ENCODE measurements around the gene DNPEP. TPM values are rescaled to one million over a fixed set of nuclear protein-coding genes. Genes with fewer than 3 reads are reported as not detected.

DNPEP gene
- total RNA-seq, 3 donors from 2014 or later (not counting 1 experiment from before 2014, with no cell fraction given) = 97.8 to 112 (median 103) TPM

- H3K9me3 Mint-ChIP-seq = no peaks in the 10 kb centered on the region
- peaks cover 18% of the 10 kb centered on the region for H3K4me1 ChIP-seq (ENCODE audit: control insufficient read depth, insufficient read depth, low read length)
- no peak for TF ChIP-seq CTCF (IDR thresholded peaks at IDR 0.05)
- WGBS (ENCODE audit: insufficient coverage) = 96% methylated on average over 2 of the region's 2 CpGs
- no peak for DNase-seq
- H3K27me3 Mint-ChIP-seq (ENCODE audit: low read depth in 2 of 2) = no peaks in the 10 kb centered on the region
- peak overlapping the region; percentile 51 for H3K4me3 Mint-ChIP-seq
- H3K4me3 ChIP-seq (ENCODE audit: low read length) = no peak overlapping the region
- H3K27ac ChIP-seq (ENCODE audit: low read length) = no peak overlapping the region
- H3K27ac Mint-ChIP-seq = no peak overlapping the region
- H3K9me3 ChIP-seq (ENCODE audit: control insufficient read depth, insufficient read depth, low read length) = no peaks in the 10 kb centered on the region
- intact Hi-C loops (cut with micrococcal nuclease) = loop anchor here (5.0 to 10.0 kb wide), 3 partner anchors 210 to 818 kb away; partner anchors contain the start of genes BCS1L, CNOT9, CNPPD1 and RETREG2
- ATAC-seq = no peak
- peaks cover 6% of the 10 kb centered on the region for H3K36me3 Mint-ChIP-seq
- peaks cover 52% of the 10 kb centered on the region for H3K36me3 ChIP-seq (ENCODE audit: control insufficient read depth, insufficient read depth, low read length)
- no peaks in the 10 kb centered on the region for H3K27me3 ChIP-seq (ENCODE audit: control insufficient read depth, insufficient read depth, low read length)
- H3K4me1 Mint-ChIP-seq = peaks cover 4 to 24% of the 10 kb centered on the region in 2 donors
These were observed 2.9 kb downstream of the DNPEP start for GRCh38 chr2:219384859-219385258.

- Mint-ChIP-seq H3K9me3 (no peaks in the 10 kb centered on the region), H3K4me1 (peaks cover 4 to 24% of the 10 kb centered on the region in 2 donors), H3K4me3 (no peak overlapping the region), H3K27ac (peak overlapping the region in 1 of 2 donors; percentile 58), H3K27me3 (ENCODE audit: low read depth in 2 of 2) (no peaks in the 10 kb centered on the region), H3K36me3 (peaks cover 6% of the 10 kb centered on the region)
- no peaks in the 10 kb centered on the region for H3K9me3 ChIP-seq (ENCODE audit: control insufficient read depth, insufficient read depth, low read length)
- no peak overlapping the region for H3K4me3 ChIP-seq (ENCODE audit: low read length)
- H3K27ac ChIP-seq (ENCODE audit: low read length) = no peak overlapping the region
- no peak for TF ChIP-seq CTCF (IDR thresholded peaks at IDR 0.05)
- peaks cover 52% of the 10 kb centered on the region for H3K36me3 ChIP-seq (ENCODE audit: control insufficient read depth, insufficient read depth, low read length)
- DNase-seq (no peak), ATAC-seq (no peak)
- peaks cover 18% of the 10 kb centered on the region for H3K4me1 ChIP-seq (ENCODE audit: control insufficient read depth, insufficient read depth, low read length)
- H3K27me3 ChIP-seq (ENCODE audit: control insufficient read depth, insufficient read depth, low read length) = no peaks in the 10 kb centered on the region
- intact Hi-C loops (cut with micrococcal nuclease) = loop anchor here (10.0 kb wide), 1 partner anchor 209 kb away; the partner anchor contains the start of genes CNPPD1, RETREG2 and SLC23A3
- 91% methylated on average over 15 of the region's 15 CpGs for WGBS (ENCODE audit: insufficient coverage)
These were observed 3.5 kb downstream of the DNPEP start for GRCh38 chr2:219384083-219384713.

- Mint-ChIP-seq H3K36me3 (peaks cover 6% of the 10 kb centered on the region), H3K27me3 (ENCODE audit: low read depth in 2 of 2) (no peaks in the 10 kb centered on the region), H3K27ac (no peak overlapping the region), H3K4me3 (no peak overlapping the region), H3K4me1 (peaks cover 4 to 8% of the 10 kb centered on the region in 2 donors), H3K9me3 (no peaks in the 10 kb centered on the region)
- peaks cover 57% of the 10 kb centered on the region for H3K36me3 ChIP-seq (ENCODE audit: control insufficient read depth, insufficient read depth, low read length)
- H3K9me3 ChIP-seq (ENCODE audit: control insufficient read depth, insufficient read depth, low read length) = no peaks in the 10 kb centered on the region
- intact Hi-C loops (cut with micrococcal nuclease) = loop anchor here (10.0 kb wide), 1 partner anchor 207 kb away; the partner anchor contains the start of genes CNPPD1, RETREG2 and SLC23A3
- TF ChIP-seq CTCF (IDR thresholded peaks at IDR 0.05) = no peak
- DNase-seq = no peak
- 98% methylated on average over 9 of the region's 9 CpGs for WGBS (ENCODE audit: insufficient coverage)
- ATAC-seq = no peak
- H3K27me3 ChIP-seq (ENCODE audit: control insufficient read depth, insufficient read depth, low read length) = no peaks in the 10 kb centered on the region
- peaks cover 4% of the 10 kb centered on the region for H3K4me1 ChIP-seq (ENCODE audit: control insufficient read depth, insufficient read depth, low read length)
- H3K27ac ChIP-seq (ENCODE audit: low read length) = no peak overlapping the region
- no peak overlapping the region for H3K4me3 ChIP-seq (ENCODE audit: low read length)
These were observed 6.3 kb downstream of the DNPEP start for GRCh38 chr2:219381448-219381847.

All from natural killer cell (primary cell).